Loucy (cell line): ENCODE measurements around the gene HEBP1.

ENCODE experiments used
- H2AFZ ChIP-seq: fragments of 200-600 bp; sonication (generic); 2 replicates; pipeline ENCODE4 v1.6.0; 2016; ENCODE audit warnings: antibody characterized with exemption, mild to moderate bottlenecking, low read length, moderate library complexity
- H3F3A ChIP-seq: fragments of 200-600 bp; 2 replicates; pipeline ENCODE4 v1.6.0; 2016; ENCODE audit warnings: antibody characterized with exemption, low read depth, mild to moderate bottlenecking
- H3K27me3 ChIP-seq: fragments of 200-600 bp; sonication (generic); 2 replicates; pipeline ENCODE4 v1.6.1; 2014; ENCODE audit warnings: low read length, mild to moderate bottlenecking; ENCODE audit not compliant: insufficient read depth, poor library complexity, severe bottlenecking
- H3K36me3 ChIP-seq: fragments of 200-600 bp; sonication (generic); 2 replicates; pipeline ENCODE4 v1.6.1; 2016; ENCODE audit warnings: low read length; ENCODE audit not compliant: insufficient read depth
- H3K4me1 ChIP-seq: fragments of 200-600 bp; sonication (generic); 2 replicates; pipeline ENCODE4 v1.5.1; 2014; ENCODE audit warnings: low read length, mild to moderate bottlenecking; ENCODE audit not compliant: insufficient read depth, poor library complexity, severe bottlenecking
- H3K4me2 ChIP-seq: fragments of 200-600 bp; sonication (generic); 2 replicates; pipeline ENCODE4 v1.6.0; 2014; ENCODE audit warnings: antibody characterized with exemption, low read length, low read depth, mild to moderate bottlenecking; ENCODE audit not compliant: poor library complexity, severe bottlenecking
- H3K4me3 ChIP-seq: fragments of 200-600 bp; sonication (generic); 2 replicates; pipeline ENCODE4 v1.5.1; 2014; ENCODE audit warnings: low read length, mild to moderate bottlenecking, mixed read lengths; ENCODE audit not compliant: poor library complexity, severe bottlenecking
- H3K79me2 ChIP-seq: fragments of 200-600 bp; sonication (generic); 2 replicates; pipeline ENCODE4 v1.6.1; 2014; ENCODE audit warnings: low read length; ENCODE audit not compliant: insufficient read depth
- H3K9ac ChIP-seq: fragments of 200-600 bp; sonication (generic); 2 replicates; pipeline ENCODE4 v1.6.0; 2014; ENCODE audit warnings: mild to moderate bottlenecking, low read depth, low read length, moderate library complexity; ENCODE audit not compliant: poor library complexity, severe bottlenecking
- H3K9me2 ChIP-seq: fragments of 200-600 bp; sonication (generic); replicated peaks from 2 replicates; pipeline ENCODE4 v1.6.1; 2016; ENCODE audit warnings: low read depth, low read length, mixed read lengths
- H3K9me3 ChIP-seq: fragments of 200-600 bp; sonication (generic); 2 replicates; pipeline ENCODE4 v1.6.1; 2014; ENCODE audit warnings: mild to moderate bottlenecking, antibody characterized with exemption, low read length, low read depth; ENCODE audit not compliant: insufficient read depth
- H4K20me1 ChIP-seq: fragments of 200-600 bp; sonication (generic); 2 replicates; pipeline ENCODE4 v1.6.0; 2014; ENCODE audit warnings: antibody characterized with exemption, low read length, mild to moderate bottlenecking; ENCODE audit not compliant: insufficient read depth, poor library complexity, severe bottlenecking
- CTCF ChIP-seq: fragments of 200-600 bp; sonication (generic); conservative IDR thresholded peaks from 2 replicates; pipeline ENCODE4 v1.5.1; 2014; ENCODE audit warnings: mild to moderate bottlenecking, antibody characterized with exemption, low read length
- EZH2phosphoT487 ChIP-seq: fragments of 200-600 bp; IDR thresholded peaks from 2 replicates; pipeline ENCODE4 v1.6.1; 2018; ENCODE audit warnings: antibody characterized with exemption, mild to moderate bottlenecking, moderate library complexity, borderline replicate concordance

Gene HEBP1

GRCh38 chr12:12938541-12938940, 61.5 kb downstream of the HEBP1 start:
- H3K9me3 ChIP-seq = no peaks in the 10 kb centered on the region
- no peaks in the 10 kb centered on the region for H3K79me2 ChIP-seq
- no peaks in the 10 kb centered on the region for H3K27me3 ChIP-seq
- no peak overlapping the region for H2AFZ ChIP-seq
- H3K4me1 ChIP-seq = peaks cover 13% of the 10 kb centered on the region
- no peak for TF ChIP-seq CTCF
- TF ChIP-seq EZH2phosphoT487 = no peak
- H3F3A ChIP-seq = no peaks in the 10 kb centered on the region
- H4K20me1 ChIP-seq = no peaks in the 10 kb centered on the region
- H3K36me3 ChIP-seq = no peaks in the 10 kb centered on the region
- H3K4me3 ChIP-seq = no peak overlapping the region
- H3K4me2 ChIP-seq = no peak overlapping the region
- no peaks in the 10 kb centered on the region for H3K9me2 ChIP-seq
- no peak overlapping the region for H3K9ac ChIP-seq

GRCh38 chr12:12936983-12937491, 63.0 kb downstream of the HEBP1 start:
- Histone ChIP-seq H3K27me3 (no peaks in the 10 kb centered on the region), H4K20me1 (no peaks in the 10 kb centered on the region), H3K9me3 (no peaks in the 10 kb centered on the region), H3F3A (no peaks in the 10 kb centered on the region), H3K4me1 (peaks cover 13% of the 10 kb centered on the region), H3K4me3 (no peak overlapping the region), H3K79me2 (no peaks in the 10 kb centered on the region), H3K36me3 (no peaks in the 10 kb centered on the region), H3K9ac (no peak overlapping the region), H3K9me2 (no peaks in the 10 kb centered on the region), H3K4me2 (no peak overlapping the region), H2AFZ (no peak overlapping the region)
- TF ChIP-seq EZH2phosphoT487 = no peak
- TF ChIP-seq CTCF = no peak

GRCh38 chr12:12934556-12934955, 65.5 kb downstream of the HEBP1 start:
- Histone ChIP-seq H4K20me1 (no peaks in the 10 kb centered on the region), H3K4me2 (no peak overlapping the region), H3K27me3 (no peaks in the 10 kb centered on the region), H3F3A (no peaks in the 10 kb centered on the region), H3K9me2 (no peaks in the 10 kb centered on the region), H3K79me2 (no peaks in the 10 kb centered on the region), H3K9me3 (no peaks in the 10 kb centered on the region), H2AFZ (no peak overlapping the region), H3K9ac (no peak overlapping the region), H3K36me3 (no peaks in the 10 kb centered on the region), H3K4me1 (peaks cover 12% of the 10 kb centered on the region), H3K4me3 (no peak overlapping the region)
- TF ChIP-seq CTCF (no peak), EZH2phosphoT487 (no peak)
